ENCODE data around the gene NEUROD2. TPM values are rescaled to one million over a fixed set of nuclear protein-coding genes. Genes with fewer than 3 reads are reported as not detected.

NEUROD2 gene
- polyA plus RNA-seq, 1 of the 3 experiments (the other 2 are of a cell fraction): not detected

- no peaks in the 10 kb centered on the region for H3K9me2 ChIP-seq
- no peak for TF ChIP-seq TEAD4 (IDR thresholded peaks at IDR 0.05; ENCODE audit: borderline replicate concordance, insufficient read depth)
- TF ChIP-seq CHD2 (IDR thresholded peaks at IDR 0.05; ENCODE audit: low read length, partially characterized antibody): no peak
- TF ChIP-seq SIN3A (IDR thresholded peaks at IDR 0.05; ENCODE audit: borderline replicate concordance, low read depth, low read length): no peak
- no peak for TF ChIP-seq GATA2 (CRISPR knock-in tag; IDR thresholded peaks at IDR 0.05)
- no peak for TF ChIP-seq JUND (IDR thresholded peaks at IDR 0.05)
- no peak for TF ChIP-seq ELF1 (IDR thresholded peaks at IDR 0.05)
- no peak for TF ChIP-seq FOSL2 (IDR thresholded peaks at IDR 0.05; ENCODE audit: borderline replicate concordance, low read depth)
- TF ChIP-seq RAD21 (IDR thresholded peaks at IDR 0.05; ENCODE audit: low read length): no peak
- TF ChIP-seq EZH2phosphoT487 (IDR thresholded peaks at IDR 0.05; ENCODE audit: borderline replicate concordance, low read depth): no peak
- TF ChIP-seq MEF2A (IDR thresholded peaks at IDR 0.05; ENCODE audit: borderline replicate concordance, low read depth): no peak
- TF ChIP-seq YY1 (IDR thresholded peaks at IDR 0.05; ENCODE audit: low read depth): no peak
- no peak for TF ChIP-seq MXI1 (IDR thresholded peaks at IDR 0.05; ENCODE audit: low read depth, low read length)
- H3K27me3 ChIP-seq (ENCODE audit: insufficient read depth): no peaks in the 10 kb centered on the region
- WGBS (ENCODE audit: low lambda C conversion rate): 84% methylated on average over 2 of the region's 2 CpGs
- no peaks in the 10 kb centered on the region for H3K79me2 ChIP-seq (ENCODE audit: insufficient read depth)
- H4K20me1 ChIP-seq (ENCODE audit: insufficient read depth): peaks cover 7% of the 10 kb centered on the region; the same call in 1 of the 2 replicates
- DNase-seq: no peak
- no peak overlapping the region for H2AFZ ChIP-seq (ENCODE audit: low read depth)
- no peak overlapping the region for H3K9ac ChIP-seq
- H3F3A ChIP-seq (replicated peaks; ENCODE audit: insufficient read depth): no peaks in the 10 kb centered on the region
- no peak overlapping the region for H3K4me3 ChIP-seq (ENCODE audit: low read depth in 2 of 2, low read length in 1 of 2)
- no peak overlapping the region for H3K4me2 ChIP-seq
- H3K27ac ChIP-seq (ENCODE audit: low read depth in 2 of 2, low read length in 1 of 2): no peak overlapping the region
- H3K4me1 ChIP-seq (ENCODE audit: control insufficient read depth in 1 of 2, insufficient read depth in 2 of 2, low read depth in 1 of 2, low read length in 1 of 2): peaks cover 0 to 4% of the 10 kb centered on the region in 2 experiments; a peak in 1 of 4 replicates
- no peaks in the 10 kb centered on the region for H3K9me3 ChIP-seq
- POLR2A ChIA-PET: interaction anchor here (0.7 kb wide), 1 partner anchor 10 kb away, joined by 8 read pairs; no protein-coding TSS in a partner anchor
- CTCF ChIA-PET: interaction anchor here (0.7 to 7.6 kb wide), 12 partner anchors 14 to 118 kb away, joined by 3 to 149 read pairs (median 8); partner anchors contain the start of genes ERBB2, PNMT, PPP1R1B and STARD3
- peaks cover 0 to 19% of the 10 kb centered on the region in 2 experiments for H3K36me3 ChIP-seq (replicated peaks in 1 of 2; ENCODE audit: control insufficient read depth in 1 of 2, insufficient read depth in 2 of 2, low read length in 1 of 2)
Measured at GRCh38 chr17:39655105-39655504, 47.4 kb upstream of the NEUROD2 start.

- Histone ChIP-seq H3K4me3 (ENCODE audit: low read depth in 2 of 2, low read length in 1 of 2) (no peak overlapping the region; a peak in 1 of 4 replicates), H3K27me3 (ENCODE audit: insufficient read depth) (no peaks in the 10 kb centered on the region), H3K9ac (no peak overlapping the region), H2AFZ (ENCODE audit: low read depth) (no peak overlapping the region), H4K20me1 (ENCODE audit: insufficient read depth) (peaks cover 7% of the 10 kb centered on the region; the same call in 1 of the 2 replicates), H3K9me3 (no peaks in the 10 kb centered on the region), H3F3A (replicated peaks; ENCODE audit: insufficient read depth) (no peaks in the 10 kb centered on the region), H3K4me2 (no peak overlapping the region), H3K36me3 (replicated peaks in 1 of 2; ENCODE audit: control insufficient read depth in 1 of 2, insufficient read depth in 2 of 2, low read length in 1 of 2) (peaks cover 0 to 12% of the 10 kb centered on the region in 2 experiments), H3K79me2 (ENCODE audit: insufficient read depth) (peaks cover 5% of the 10 kb centered on the region; the same call in 1 of the 2 replicates), H3K27ac (ENCODE audit: low read depth in 2 of 2, low read length in 1 of 2) (no peak overlapping the region), H3K4me1 (ENCODE audit: control insufficient read depth in 1 of 2, insufficient read depth in 2 of 2, low read depth in 1 of 2, low read length in 1 of 2) (peaks cover 0 to 4% of the 10 kb centered on the region in 2 experiments; a peak in 1 of 4 replicates), H3K9me2 (no peaks in the 10 kb centered on the region)
- POLR2A ChIA-PET: no interaction called here
- DNase-seq: peak; percentile 92
- CTCF ChIA-PET: interaction anchor here (0.6 to 7.6 kb wide), 27 partner anchors 13 to 373 kb away, joined by 3 to 149 read pairs (median 4); partner anchors contain the start of genes ERBB2, PGAP3, PNMT and PPP1R1B
- WGBS (ENCODE audit: low lambda C conversion rate): 52% methylated on average over 13 of the region's 14 CpGs
- TF ChIP-seq CHD2 (IDR thresholded peaks at IDR 0.05; ENCODE audit: low read length, partially characterized antibody): no peak
- TF ChIP-seq SIN3A (IDR thresholded peaks at IDR 0.05; ENCODE audit: borderline replicate concordance, low read depth, low read length): no peak
- TF ChIP-seq RAD21 (IDR thresholded peaks at IDR 0.05; ENCODE audit: low read length): peak; percentile 26; the same call in 1 of the 2 replicates
- TF ChIP-seq CTCF (IDR thresholded peaks at IDR 0.05): peak; percentile 93
- no peak for TF ChIP-seq FOSL2 (IDR thresholded peaks at IDR 0.05; ENCODE audit: borderline replicate concordance, low read depth)
Measured at GRCh38 chr17:39653662-39654331, 46.1 kb upstream of the NEUROD2 start.
